Measurements from ENCODE around the gene TOP3A. TPM values are rescaled to one million over a fixed set of nuclear protein-coding genes. Genes with fewer than 3 reads are reported as not detected.
A peak's percentile ranks its signal among the peaks of the same experiment; 100 is the strongest.

TOP3A gene
- total and polyA plus RNA-seq, 12 donors: 8.2 to 15.6 (median 12.4) TPM

DNA sequence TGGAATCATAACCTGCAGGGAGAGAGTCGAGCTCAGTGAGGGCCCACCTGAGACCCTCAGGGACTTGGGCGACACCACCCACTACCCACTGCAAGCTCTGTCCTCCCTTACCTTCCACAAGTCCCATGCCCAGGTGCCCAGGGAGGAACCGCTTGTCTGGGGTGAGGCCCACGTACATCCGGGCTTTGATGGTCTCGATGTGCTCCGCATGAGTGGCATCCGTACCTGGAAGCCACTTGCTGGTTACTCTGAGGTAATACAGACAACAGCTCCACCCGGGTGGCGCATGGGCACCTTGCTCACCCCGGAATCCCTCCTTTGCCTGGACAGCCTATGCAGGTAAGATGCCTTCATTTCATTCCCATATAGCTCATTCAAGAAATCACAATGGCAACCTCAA, 29.5 kb downstream of the TOP3A start:
- peaks cover 0 to 7% (median 0%) of the 10 kb centered on the region in 9 donors for H3K4me1 ChIP-seq
- TF ChIP-seq, protein P1, sequence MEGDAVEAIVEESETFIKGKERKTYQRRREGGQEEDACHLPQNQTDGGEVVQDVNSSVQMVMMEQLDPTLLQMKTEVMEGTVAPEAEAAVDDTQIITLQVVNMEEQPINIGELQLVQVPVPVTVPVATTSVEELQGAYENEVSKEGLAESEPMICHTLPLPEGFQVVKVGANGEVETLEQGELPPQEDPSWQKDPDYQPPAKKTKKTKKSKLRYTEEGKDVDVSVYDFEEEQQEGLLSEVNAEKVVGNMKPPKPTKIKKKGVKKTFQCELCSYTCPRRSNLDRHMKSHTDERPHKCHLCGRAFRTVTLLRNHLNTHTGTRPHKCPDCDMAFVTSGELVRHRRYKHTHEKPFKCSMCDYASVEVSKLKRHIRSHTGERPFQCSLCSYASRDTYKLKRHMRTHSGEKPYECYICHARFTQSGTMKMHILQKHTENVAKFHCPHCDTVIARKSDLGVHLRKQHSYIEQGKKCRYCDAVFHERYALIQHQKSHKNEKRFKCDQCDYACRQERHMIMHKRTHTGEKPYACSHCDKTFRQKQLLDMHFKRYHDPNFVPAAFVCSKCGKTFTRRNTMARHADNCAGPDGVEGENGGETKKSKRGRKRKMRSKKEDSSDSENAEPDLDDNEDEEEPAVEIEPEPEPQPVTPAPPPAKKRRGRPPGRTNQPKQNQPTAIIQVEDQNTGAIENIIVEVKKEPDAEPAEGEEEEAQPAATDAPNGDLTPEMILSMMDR (IDR thresholded peaks at IDR 0.05): no peak
- no peaks in the 10 kb centered on the region for H3K27me3 ChIP-seq
- no peaks in the 10 kb centered on the region for H3K9me3 ChIP-seq
- WGBS, 2 donors: 97 to 98% methylated on average over 11 of the region's 11 CpGs
- DNase-seq (no peak), ATAC-seq (no peak)
- H3K36me3 ChIP-seq: peaks cover 5 to 100% (median 57%) of the 10 kb centered on the region in 9 donors
- H3K4me3 ChIP-seq: no peak overlapping the region
- intact Hi-C loops (cut with DNase I): no loop called here
- H3K27ac ChIP-seq: no peak overlapping the region

DNA sequence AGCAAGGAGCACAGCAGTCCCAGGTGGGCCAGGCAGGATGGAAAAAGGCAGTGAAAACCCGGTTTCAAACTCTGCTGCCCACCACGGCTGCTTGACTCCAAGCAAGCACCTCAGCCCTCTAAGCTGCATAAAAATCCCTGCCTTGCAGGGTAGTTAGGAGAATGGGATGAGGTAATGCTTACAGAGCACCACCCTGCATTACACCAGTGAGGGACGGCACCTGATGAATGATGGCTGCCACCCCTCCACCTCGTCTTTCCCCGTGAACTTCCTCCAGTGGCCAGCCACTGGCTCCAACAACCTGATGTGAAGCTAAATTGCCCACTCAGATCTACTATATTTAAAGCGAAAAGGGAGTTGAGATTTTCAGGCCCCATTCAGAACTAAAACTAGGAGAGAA, 33.0 kb downstream of the TOP3A start:
- no peak overlapping the region for H3K4me3 ChIP-seq
- H3K4me1 ChIP-seq: peaks cover 0 to 11% (median 0%) of the 10 kb centered on the region in 9 donors
- peaks cover 5 to 100% (median 72%) of the 10 kb centered on the region in 9 donors for H3K36me3 ChIP-seq
- no peak overlapping the region for H3K27ac ChIP-seq
- no peaks in the 10 kb centered on the region for H3K27me3 ChIP-seq
- H3K9me3 ChIP-seq: no peaks in the 10 kb centered on the region
- ATAC-seq (no peak), DNase-seq (no peak)
- TF ChIP-seq, protein P1 (IDR thresholded peaks at IDR 0.05): no peak
- 87 to 91% methylated on average over 6 of the region's 6 CpGs for WGBS, 2 donors
- intact Hi-C loops (cut with DNase I): no loop called here

DNA sequence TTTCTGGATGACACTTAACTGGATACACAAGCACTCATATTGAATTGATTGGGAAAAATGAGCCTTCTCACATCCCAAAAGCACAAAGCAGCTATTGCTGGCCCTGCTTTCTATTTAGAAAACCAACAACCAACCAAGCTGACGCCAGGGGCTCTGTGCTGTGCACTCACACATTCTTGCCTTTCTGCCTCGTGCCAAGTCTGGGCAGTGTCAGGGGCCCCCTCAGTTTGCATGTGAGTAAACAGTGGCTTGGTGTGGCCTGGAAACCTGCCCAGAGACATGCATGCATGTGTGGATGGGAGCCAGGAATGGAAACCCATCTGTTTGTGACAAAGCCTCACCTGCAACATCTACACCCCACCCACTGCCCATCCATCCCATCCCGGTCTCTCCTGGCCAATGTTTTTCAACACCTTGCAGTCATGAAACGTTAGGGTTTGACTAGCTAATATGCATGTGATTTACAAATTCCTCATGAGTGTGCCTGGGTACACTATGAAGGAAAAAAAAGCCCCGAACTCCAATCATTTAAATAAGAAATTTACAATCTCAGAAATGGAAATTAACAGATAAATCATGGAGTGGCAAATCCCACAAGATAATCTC, 33.9 kb downstream of the TOP3A start:
- no peak for DNase-seq
- Histone ChIP-seq H3K4me1 (peaks cover 0 to 11% (median 0%) of the 10 kb centered on the region in 9 donors), H3K9me3 (no peaks in the 10 kb centered on the region), H3K27me3 (no peaks in the 10 kb centered on the region), H3K36me3 (peaks cover 5 to 100% (median 71%) of the 10 kb centered on the region in 9 donors), H3K4me3 (no peak overlapping the region), H3K27ac (no peak overlapping the region)
- ATAC-seq: peak in 2 of 8 donors; percentile 20 to 31
- intact Hi-C loops (cut with DNase I): no loop called here
- WGBS, 2 donors: 47 to 56% methylated on average over 5 of the region's 5 CpGs
- TF ChIP-seq, protein P1 (IDR thresholded peaks at IDR 0.05): no peak

DNA sequence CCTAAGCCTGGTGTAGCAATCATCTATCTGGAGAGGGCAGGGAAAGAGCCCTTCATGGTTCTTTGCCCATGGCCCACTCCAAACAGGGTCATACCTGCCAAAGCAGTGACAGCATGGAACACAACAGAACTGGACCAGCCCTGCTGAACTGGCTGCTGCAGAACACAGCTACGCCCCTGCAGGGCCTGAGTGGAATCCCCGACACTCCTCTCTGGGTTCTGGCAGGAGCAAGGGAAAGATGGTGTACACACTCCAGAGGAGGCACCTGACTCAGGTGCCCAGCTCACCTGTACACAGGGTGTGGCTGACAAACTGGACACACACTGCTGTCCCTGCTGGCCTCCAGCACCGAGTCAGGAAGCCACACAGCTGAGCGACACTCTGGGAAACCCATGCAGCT, 34.5 kb downstream of the TOP3A start:
- intact Hi-C loops (cut with DNase I): no loop called here
- WGBS, 2 donors: 64 to 92% methylated on average over 4 of the region's 4 CpGs
- ATAC-seq: no peak
- no peak overlapping the region for H3K27ac ChIP-seq
- H3K36me3 ChIP-seq: peaks cover 5 to 100% (median 65%) of the 10 kb centered on the region in 9 donors
- no peak for DNase-seq
- H3K27me3 ChIP-seq: no peaks in the 10 kb centered on the region
- TF ChIP-seq, protein P1 (IDR thresholded peaks at IDR 0.05): no peak
- no peaks in the 10 kb centered on the region for H3K9me3 ChIP-seq
- no peak overlapping the region for H3K4me3 ChIP-seq
- H3K4me1 ChIP-seq: peaks cover 0 to 11% (median 0%) of the 10 kb centered on the region in 9 donors
